Sigmoid colon (tissue), 7 donors: ENCODE data around the gene RPL18. TPM values are rescaled to one million over a fixed set of nuclear protein-coding genes. Genes with fewer than 3 reads are reported as not detected.

Source experiments
- DNase-seq: peaks from one replicate; pipeline ENCODE4 v3.0.0-alpha.2; 2019
- H3K27ac ChIP-seq, 4 donors: fragments of 200-600 bp; sonication (generic); one replicate each; pipeline ENCODE4 v1.5.1; 2016 to 2019; ENCODE audit warnings: mild to moderate bottlenecking in 1 of 4
- H3K27me3 ChIP-seq, 3 donors: fragments of 200-600 bp; sonication (generic); one replicate each; pipeline ENCODE4 v1.5.1; 2019; ENCODE audit warnings: mild to moderate bottlenecking in 1 of 3
- H3K36me3 ChIP-seq, 4 donors: fragments of 200-600 bp; sonication (generic); one replicate each; pipeline ENCODE4 v1.5.1; 2016 to 2019
- H3K4me1 ChIP-seq, 4 donors: fragments of 200-600 bp; sonication (generic); one replicate each; pipeline ENCODE4 v1.5.1; 2017 to 2019
- H3K4me3 ChIP-seq, 4 donors: fragments of 200-600 bp; sonication (generic); one replicate each; pipeline ENCODE4 v1.5.1; 2017 to 2019; ENCODE audit warnings: mild to moderate bottlenecking in 2 of 4, moderate library complexity in 1 of 4
- H3K9me3 ChIP-seq, 4 donors: fragments of 200-600 bp in 3 of 4; sonication (generic) in 3 of 4; one replicate each; pipeline versions ENCODE4 v1.5.1 to v1.6.1; 2013 to 2019
- EP300 ChIP-seq, 4 donors: sonication (generic); formaldehyde crosslinking; IDR thresholded peaks; one replicate each; pipeline ENCODE4 v1.6.1; 2017; ENCODE audit warnings: antibody characterized with exemption in 4 of 4
- POLR2A ChIP-seq, 2 donors: fragments of 450-650 bp; IDR thresholded peaks; one replicate each; pipeline ENCODE4 v1.6.1; 2016; ENCODE audit warnings: antibody characterized with exemption in 2 of 2, mild to moderate bottlenecking in 2 of 2, moderate library complexity in 2 of 2
- POLR2AphosphoS5 ChIP-seq, 4 donors: sonication (generic); formaldehyde crosslinking; IDR thresholded peaks; one replicate each; pipeline ENCODE4 v1.6.1; 2017; ENCODE audit warnings: antibody characterized with exemption in 4 of 4
- WGBS, 2 donors: extraction: QIAGEN DNeasy Blood & Tissue Kit; methylation state at CpG; one replicate each; pipeline ENCODE4 v1.1.7; 2013; 5-methylcytosine and 5-hydroxymethylcytosine counted together
- intact Hi-C: fragments of 100-400 bp; cut with DNase I; formaldehyde crosslinking; loops from one replicate; pipeline ENCODE4 v1.15.1; 2023
- polyA plus RNA-seq, 3 donors: library from polyadenylated mRNA; stranded (reverse); fragments of 200-250 nt; gene quantifications; one replicate each; pipeline ENCODE4 v1.2.3, GENCODE V29; 2013
- total RNA-seq, 4 donors: library from RNA; depleted of rRNA; stranded (reverse); fragments of >200 nt; gene quantifications; one replicate each; pipeline ENCODE4 v1.1.0, GENCODE V29; 2016
- TF ChIP-seq, protein P1 (sequence below), 4 experiments: fragments of 450-650 bp in 3 of 4; fragments of 200-600 bp in 1 of 4; IDR thresholded peaks; one replicate each; pipeline ENCODE4 v1.5.1; 2016 to 2019; ENCODE audit warnings: antibody characterized with exemption in 4 of 4, mild to moderate bottlenecking in 3 of 4, moderate library complexity in 2 of 4
- donor health status: healthy with polysubstance abuse.
- donor health status: Bipolar disorder and iron deficiency.
- donor health status: healthy.

RPL18 gene
- total and polyA plus RNA-seq, 7 donors: 2,118 to 3,791 (median 2,808) TPM

DNA sequence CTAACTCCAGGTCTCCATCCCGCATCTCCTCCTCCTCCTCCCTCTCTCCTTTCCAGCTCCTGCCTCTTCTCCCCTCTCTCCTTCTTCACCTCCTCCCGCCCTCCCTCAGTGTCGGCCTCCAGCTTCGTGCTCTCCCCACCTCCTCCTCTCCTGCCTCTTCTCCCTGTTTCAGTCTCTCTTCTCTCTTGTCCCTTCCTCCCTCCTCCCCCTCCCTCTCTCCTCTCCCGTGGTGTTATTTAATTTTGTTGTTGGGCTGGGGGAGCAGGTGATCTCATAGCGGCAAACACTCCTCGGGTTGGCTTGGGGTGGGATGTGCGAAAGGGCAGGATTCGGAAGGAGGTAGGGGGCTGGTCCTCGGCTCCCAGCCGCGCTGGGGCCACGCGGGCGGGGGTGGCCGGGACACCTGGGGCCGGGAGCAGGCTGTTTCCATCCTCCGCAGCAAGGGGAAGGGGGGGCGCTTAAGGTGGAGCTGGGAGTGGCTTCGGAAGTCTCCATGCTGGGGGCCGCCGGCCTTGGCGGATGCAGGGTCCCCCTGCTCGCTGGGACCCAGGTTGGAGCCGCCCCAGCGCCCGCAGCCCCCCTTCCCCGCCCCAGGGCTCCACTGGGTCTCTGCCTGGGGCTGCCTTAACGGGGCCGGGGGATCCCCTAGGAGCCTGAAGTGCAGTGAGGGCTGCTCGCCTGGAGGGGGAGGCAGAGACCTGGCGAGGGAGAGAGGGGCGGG is 27.2 kb upstream of the RPL18 start, which contains the start of gene CA11:
CA11 (minus strand) TSS at position 187 of the 721 bp plus-strand sequence. CDS start 555 bp downstream, outside the sequence.
- DNase-seq: peak; percentile 95
- intact Hi-C loops: loop anchor here (1.0 to 5.0 kb wide), 5 partner anchors 29 to 191 kb away; partner anchors contain the start of gene HSD17B14
- Histone ChIP-seq H3K27me3 (no peaks in the 10 kb centered on the region), H3K4me3 (peak within 1 kb of the TSS; percentile 48 to 63 (median 58)), H3K27ac (peak within 1 kb of the TSS; percentile 88 to 94 (median 92)), H3K36me3 (no peaks in the 10 kb centered on the region), H3K4me1 (peaks cover 0 to 22% (median 20%) of the 10 kb centered on the region in 4 donors), H3K9me3 (no peaks in the 10 kb centered on the region)
- 1% methylated on average over 33 of the region's 33 CpGs for WGBS, 2 donors
- TF ChIP-seq, protein P1, sequence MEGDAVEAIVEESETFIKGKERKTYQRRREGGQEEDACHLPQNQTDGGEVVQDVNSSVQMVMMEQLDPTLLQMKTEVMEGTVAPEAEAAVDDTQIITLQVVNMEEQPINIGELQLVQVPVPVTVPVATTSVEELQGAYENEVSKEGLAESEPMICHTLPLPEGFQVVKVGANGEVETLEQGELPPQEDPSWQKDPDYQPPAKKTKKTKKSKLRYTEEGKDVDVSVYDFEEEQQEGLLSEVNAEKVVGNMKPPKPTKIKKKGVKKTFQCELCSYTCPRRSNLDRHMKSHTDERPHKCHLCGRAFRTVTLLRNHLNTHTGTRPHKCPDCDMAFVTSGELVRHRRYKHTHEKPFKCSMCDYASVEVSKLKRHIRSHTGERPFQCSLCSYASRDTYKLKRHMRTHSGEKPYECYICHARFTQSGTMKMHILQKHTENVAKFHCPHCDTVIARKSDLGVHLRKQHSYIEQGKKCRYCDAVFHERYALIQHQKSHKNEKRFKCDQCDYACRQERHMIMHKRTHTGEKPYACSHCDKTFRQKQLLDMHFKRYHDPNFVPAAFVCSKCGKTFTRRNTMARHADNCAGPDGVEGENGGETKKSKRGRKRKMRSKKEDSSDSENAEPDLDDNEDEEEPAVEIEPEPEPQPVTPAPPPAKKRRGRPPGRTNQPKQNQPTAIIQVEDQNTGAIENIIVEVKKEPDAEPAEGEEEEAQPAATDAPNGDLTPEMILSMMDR (IDR thresholded peaks at IDR 0.05): peak; percentile 91 to 97 (median 93)
- peak; percentile 27 to 65 (median 39) for TF ChIP-seq POLR2AphosphoS5 (IDR thresholded peaks at IDR 0.05)
- peak; percentile 59 to 64 for TF ChIP-seq POLR2A (IDR thresholded peaks at IDR 0.05)
- no peak for TF ChIP-seq EP300 (IDR thresholded peaks at IDR 0.05)

GRCh38 chr19:48645620-48646000 is 26.6 kb upstream of the RPL18 start:
- H3K9me3 ChIP-seq: no peaks in the 10 kb centered on the region
- no peak for DNase-seq
- H3K27ac ChIP-seq: peak overlapping the region; percentile 88 to 94 (median 92)
- H3K27me3 ChIP-seq: no peaks in the 10 kb centered on the region
- 1 to 2% methylated on average over 6 of the region's 6 CpGs for WGBS, 2 donors
- H3K4me3 ChIP-seq: peak overlapping the region; percentile 48 to 63 (median 58)
- intact Hi-C loops: loop anchor here (5.0 kb wide), 1 partner anchor 192 kb away; the partner anchor contains the start of gene HSD17B14
- peaks cover 0 to 22% (median 20%) of the 10 kb centered on the region in 4 donors for H3K4me1 ChIP-seq
- TF ChIP-seq EP300 (IDR thresholded peaks at IDR 0.05) (no peak), POLR2A (IDR thresholded peaks at IDR 0.05) (no peak), POLR2AphosphoS5 (IDR thresholded peaks at IDR 0.05) (no peak)
- TF ChIP-seq, protein P1 (IDR thresholded peaks at IDR 0.05): no peak
- H3K36me3 ChIP-seq: no peaks in the 10 kb centered on the region

DNA sequence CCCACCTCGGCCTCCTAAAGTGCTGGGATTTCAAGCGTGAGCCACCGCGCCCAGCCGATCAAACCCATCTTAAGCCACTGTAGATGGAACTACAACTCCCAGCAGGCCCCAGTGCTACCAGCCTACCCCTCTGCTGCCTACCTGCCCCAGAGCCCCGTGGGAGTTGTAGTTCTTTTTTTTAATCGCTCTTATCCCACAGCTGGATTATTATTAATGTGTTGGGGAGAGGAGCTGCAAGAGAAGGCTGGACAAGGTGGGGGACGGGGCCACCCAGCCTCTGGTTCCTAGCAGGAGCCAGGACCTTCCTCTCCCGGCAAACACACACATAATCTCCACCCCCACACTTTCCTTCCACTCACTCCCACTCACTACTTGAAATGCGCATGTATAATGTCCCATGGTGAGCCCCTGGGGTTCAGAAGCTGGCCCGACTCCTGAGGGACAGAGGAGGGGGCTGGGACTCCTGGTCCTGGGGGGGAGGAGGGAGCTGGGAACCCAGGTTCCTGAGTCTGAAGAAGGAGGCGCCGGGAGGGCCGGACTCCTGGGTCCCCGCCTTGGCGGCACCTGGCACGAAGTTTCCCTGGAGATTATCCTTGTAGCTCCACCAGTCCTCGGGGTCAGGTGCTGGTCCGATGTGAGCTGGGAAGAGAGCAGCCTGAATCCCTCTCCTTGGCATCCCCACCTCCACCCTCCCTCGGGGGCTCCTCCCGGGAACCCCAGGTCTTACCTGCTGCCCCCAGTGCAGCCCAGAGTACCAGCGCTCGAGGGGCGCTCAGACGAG is 26.1 kb upstream of the RPL18 start:
- H3K4me3 ChIP-seq: peak overlapping the region; percentile 48 to 63 (median 58)
- peaks cover 0 to 22% (median 20%) of the 10 kb centered on the region in 4 donors for H3K4me1 ChIP-seq
- WGBS, 2 donors: 4 to 10% methylated on average over 25 of the region's 25 CpGs
- no peaks in the 10 kb centered on the region for H3K27me3 ChIP-seq
- peak; percentile 93 for DNase-seq
- H3K9me3 ChIP-seq: no peaks in the 10 kb centered on the region
- intact Hi-C loops: loop anchor here (5.0 kb wide), 1 partner anchor 192 kb away; the partner anchor contains the start of gene HSD17B14
- TF ChIP-seq EP300 (IDR thresholded peaks at IDR 0.05) (no peak), POLR2A (IDR thresholded peaks at IDR 0.05) (no peak), POLR2AphosphoS5 (IDR thresholded peaks at IDR 0.05) (peak in 2 of 4 donors; percentile 19 to 49)
- peak overlapping the region; percentile 88 to 94 (median 92) for H3K27ac ChIP-seq
- H3K36me3 ChIP-seq: no peaks in the 10 kb centered on the region

DNA sequence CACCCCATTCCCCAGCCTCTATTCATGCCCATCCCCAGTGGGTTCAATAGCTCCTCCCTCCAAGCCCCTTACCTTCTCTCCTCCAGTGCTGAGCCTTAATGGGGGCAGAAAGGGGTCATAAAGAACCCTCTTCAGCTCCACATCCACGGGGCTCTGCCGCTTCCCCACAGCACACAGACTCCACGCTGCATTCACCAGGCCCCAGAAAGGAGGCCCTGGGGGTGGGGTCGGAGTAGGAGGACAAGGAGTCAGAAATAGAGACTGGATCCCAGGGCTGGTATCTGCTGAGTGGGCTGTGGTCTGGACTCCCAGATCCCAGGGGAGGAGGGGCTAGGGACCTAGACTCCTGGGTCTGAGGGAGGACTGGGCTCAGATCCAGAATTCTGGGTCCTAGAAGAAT is 25.4 kb upstream of the RPL18 start:
- no peak for DNase-seq
- intact Hi-C loops: no loop called here
- no peaks in the 10 kb centered on the region for H3K36me3 ChIP-seq
- H3K4me1 ChIP-seq: peaks cover 0 to 25% (median 20%) of the 10 kb centered on the region in 4 donors
- no peak for TF ChIP-seq POLR2A (IDR thresholded peaks at IDR 0.05)
- no peak for TF ChIP-seq EP300 (IDR thresholded peaks at IDR 0.05)
- TF ChIP-seq, protein P1 (IDR thresholded peaks at IDR 0.05): no peak
- no peak for TF ChIP-seq POLR2AphosphoS5 (IDR thresholded peaks at IDR 0.05)
- peak overlapping the region in 3 of 4 donors; percentile 88 to 94 (median 92) for H3K27ac ChIP-seq
- 70 to 75% methylated on average over 4 of the region's 4 CpGs for WGBS, 2 donors
- H3K4me3 ChIP-seq: peak overlapping the region in 3 of 4 donors; percentile 48 to 63 (median 58)
- no peaks in the 10 kb centered on the region for H3K9me3 ChIP-seq
- no peaks in the 10 kb centered on the region for H3K27me3 ChIP-seq
